Liver (tissue), 9 donors: Measurements from ENCODE around the gene PLAU. TPM values are rescaled to one million over a fixed set of nuclear protein-coding genes. Genes with fewer than 3 reads are reported as not detected.

Experiments
- DNase-seq: peaks from one replicate; pipeline ENCODE4 v3.0.0-alpha.2; 2017; ENCODE audit warnings: low spot score
- H3K27ac ChIP-seq, 2 donors: one replicate each; pipeline ENCODE4 v1.7.0; 2013; ENCODE audit warnings: inconsistent platforms in 2 of 2, low read length in 2 of 2, control low read depth in 1 of 2, low read depth in 1 of 2, mild to moderate bottlenecking in 1 of 2
- H3K27me3 ChIP-seq, 4 donors: one replicate each; pipeline versions ENCODE4 v1.6.1 to v1.7.0; 2013; ENCODE audit warnings: low read length in 3 of 4, inconsistent platforms in 1 of 4, mild to moderate bottlenecking in 1 of 4, moderate library complexity in 1 of 4; ENCODE audit not compliant: control insufficient read depth in 4 of 4, insufficient read depth in 4 of 4
- H3K36me3 ChIP-seq, 4 donors: one replicate each; pipeline versions ENCODE4 v1.6.1 to v1.7.0; 2013; ENCODE audit warnings: low read length in 3 of 4, mild to moderate bottlenecking in 3 of 4, low read depth in 1 of 4, moderate library complexity in 1 of 4; ENCODE audit not compliant: control insufficient read depth in 4 of 4, insufficient read depth in 3 of 4
- H3K4me1 ChIP-seq, 4 donors: one replicate each; pipeline versions ENCODE4 v1.6.1 to v1.7.0; 2013; ENCODE audit warnings: low read length in 3 of 4, mild to moderate bottlenecking in 3 of 4, moderate library complexity in 1 of 4; ENCODE audit not compliant: control insufficient read depth in 4 of 4, insufficient read depth in 4 of 4
- H3K4me3 ChIP-seq, 3 donors: one replicate each; pipeline versions ENCODE4 v1.6.1 to v1.7.0; 2013; ENCODE audit warnings: low read length in 3 of 3, control low read depth in 1 of 3, low read depth in 1 of 3, mild to moderate bottlenecking in 1 of 3
- H3K9ac ChIP-seq, 2 donors: one replicate each; pipeline ENCODE4 v1.7.0; 2013; ENCODE audit warnings: low read length in 2 of 2, mild to moderate bottlenecking in 2 of 2, moderate library complexity in 2 of 2, control low read depth in 1 of 2, low read depth in 1 of 2
- H3K9me3 ChIP-seq, 4 donors: one replicate each; pipeline versions ENCODE4 v1.6.1 to v1.7.0; 2013; ENCODE audit warnings: low read length in 3 of 4; ENCODE audit not compliant: control insufficient read depth in 4 of 4
- EGR1 ChIP-seq, 2 donors: IDR thresholded peaks; 2 replicates each; pipeline ENCODE4 v1.6.1; 2016 to 2018; ENCODE audit warnings: antibody characterized with exemption in 2 of 2, low read depth in 2 of 2
- FOXA1 ChIP-seq: IDR thresholded peaks from 2 replicates; pipeline ENCODE4 v1.6.1; 2016; ENCODE audit warnings: antibody characterized with exemption
- FOXA2 ChIP-seq: IDR thresholded peaks from 2 replicates; pipeline ENCODE4 v1.6.1; 2016; ENCODE audit warnings: antibody characterized with exemption
- GABPA ChIP-seq, 2 donors: IDR thresholded peaks in 1 of 2; conservative IDR thresholded peaks in 1 of 2; 2 replicates each; pipeline ENCODE4 v1.6.1; 2016; ENCODE audit warnings: antibody characterized with exemption in 2 of 2, mild to moderate bottlenecking in 1 of 2, moderate library complexity in 1 of 2
- HNF4A ChIP-seq, 2 donors: conservative IDR thresholded peaks; 2 replicates each; pipeline ENCODE4 v1.6.1; 2016; ENCODE audit warnings: antibody characterized with exemption in 2 of 2, mild to moderate bottlenecking in 2 of 2
- HNF4G ChIP-seq: IDR thresholded peaks from 2 replicates; pipeline ENCODE4 v1.6.1; 2016; ENCODE audit warnings: antibody characterized with exemption
- JUND ChIP-seq, 2 donors: IDR thresholded peaks; 2 replicates each; pipeline ENCODE4 v1.6.1; 2016; ENCODE audit warnings: antibody characterized with exemption in 2 of 2
- NR2F2 ChIP-seq: IDR thresholded peaks from 2 replicates; pipeline ENCODE4 v1.6.1; 2016; ENCODE audit warnings: antibody characterized with exemption
- RAD21 ChIP-seq, 2 donors: IDR thresholded peaks; 2 replicates each; pipeline ENCODE4 v1.6.1; 2016; ENCODE audit warnings: antibody characterized with exemption in 2 of 2, mild to moderate bottlenecking in 2 of 2
- RXRA ChIP-seq, 2 donors: IDR thresholded peaks; 2 replicates each; pipeline ENCODE4 v1.6.1; 2017 to 2018; ENCODE audit warnings: antibody characterized with exemption in 2 of 2, mild to moderate bottlenecking in 1 of 2
- SP1 ChIP-seq: IDR thresholded peaks from 2 replicates; pipeline ENCODE4 v1.6.1; 2018; ENCODE audit warnings: antibody characterized with exemption, mild to moderate bottlenecking
- TAF1 ChIP-seq: conservative IDR thresholded peaks from 2 replicates; pipeline ENCODE4 v1.6.1; 2016; ENCODE audit warnings: antibody characterized with exemption, mild to moderate bottlenecking
- YY1 ChIP-seq: IDR thresholded peaks from 2 replicates; pipeline ENCODE4 v1.6.1; 2016; ENCODE audit warnings: antibody characterized with exemption, mild to moderate bottlenecking
- WGBS: extraction: QIAGEN DNeasy Blood & Tissue Kit; methylation state at CpG from one replicate; pipeline ENCODE4 v1.1.7; 2013; 5-methylcytosine and 5-hydroxymethylcytosine counted together
- polyA plus RNA-seq, 2 donors: library from polyadenylated mRNA; stranded (reverse) in 1 of 2; unstranded in 1 of 2; fragments of 200-250 nt in 1 of 2; fragments of >200 nt in 1 of 2; fragmentation: Nextera tagmentation in 1 of 2; extraction: Ambion mirVana in 1 of 2; gene quantifications; one replicate each; pipeline versions ENCODE4 v1.2.1 to v1.2.3, GENCODE V29; 2013 to 2015
- total RNA-seq, 2 donors: library from RNA; depleted of rRNA; stranded (reverse); fragments of >200 nt; gene quantifications; one replicate each; pipeline ENCODE4 v1.2.3, GENCODE V29; 2014
- TF ChIP-seq, protein P1 (sequence below): fragments of 150-350 bp; IDR thresholded peaks from 2 replicates; pipeline ENCODE4 v1.5.1; 2017; ENCODE audit warnings: improper control_type of control experiment, low read depth, low read length; ENCODE audit not compliant: missing input control
- TF ChIP-seq, protein P2 (sequence below): IDR thresholded peaks from 2 replicates; pipeline ENCODE4 v1.6.1; 2016; ENCODE audit warnings: antibody characterized with exemption
- TF ChIP-seq, protein P3 (sequence below): IDR thresholded peaks from 2 replicates; pipeline ENCODE4 v1.6.1; 2016; ENCODE audit warnings: antibody characterized with exemption
- TF ChIP-seq, protein P4 (sequence below): IDR thresholded peaks from 2 replicates; pipeline ENCODE4 v1.6.1; 2016; ENCODE audit warnings: antibody characterized with exemption
- TF ChIP-seq, protein P5 (sequence below): IDR thresholded peaks from 2 replicates; pipeline ENCODE4 v1.6.1; 2016; ENCODE audit warnings: antibody characterized with exemption, mild to moderate bottlenecking
- donor health status: healthy.
- donor health status: healthy.
- donor health status: healthy.
- donor health status: healthy.
- donor health status: healthy.

PLAU gene
- total and polyA plus RNA-seq, 4 donors = 0.40 to 1.0 (median 0.79) TPM

DNA sequence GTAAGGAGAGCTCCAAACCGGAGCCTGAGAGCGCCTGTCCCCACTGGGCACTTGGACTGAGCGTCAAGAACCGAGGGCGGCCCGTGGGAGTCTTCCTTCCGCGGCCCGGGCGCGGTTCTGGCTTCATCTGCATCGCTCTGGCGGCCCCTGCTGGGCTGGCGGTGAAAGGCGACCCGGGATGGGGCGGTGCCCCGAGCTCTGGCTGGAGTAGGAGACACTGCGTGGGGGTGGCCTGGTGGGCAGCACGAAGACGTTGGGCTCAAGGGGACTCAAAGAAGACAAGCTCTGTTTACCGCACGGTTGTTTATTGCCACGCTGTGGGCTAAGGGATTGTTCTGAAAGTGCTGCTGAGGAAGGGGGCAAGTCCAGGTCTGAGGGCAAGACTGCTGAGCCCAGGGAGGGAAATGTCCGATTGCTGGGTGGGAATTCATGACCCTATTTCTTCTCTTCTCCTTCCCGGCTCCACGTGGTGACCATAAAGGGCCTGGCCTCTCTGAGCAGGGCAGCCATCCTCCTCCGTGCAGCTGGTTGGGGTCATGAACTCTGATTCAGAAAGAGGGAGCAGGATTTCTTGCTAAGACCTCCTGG, 29.8 kb downstream of the PLAU start:
- Histone ChIP-seq H3K9ac (no peak overlapping the region), H3K27me3 (no peaks in the 10 kb centered on the region), H3K36me3 (no peaks in the 10 kb centered on the region), H3K4me3 (no peak overlapping the region), H3K4me1 (peaks cover 0 to 6% (median 4%) of the 10 kb centered on the region in 4 donors), H3K9me3 (no peaks in the 10 kb centered on the region), H3K27ac (peak overlapping the region; percentile 28 to 43)
- 11% methylated on average over 28 of the region's 28 CpGs for WGBS
- TF ChIP-seq, protein P1, sequence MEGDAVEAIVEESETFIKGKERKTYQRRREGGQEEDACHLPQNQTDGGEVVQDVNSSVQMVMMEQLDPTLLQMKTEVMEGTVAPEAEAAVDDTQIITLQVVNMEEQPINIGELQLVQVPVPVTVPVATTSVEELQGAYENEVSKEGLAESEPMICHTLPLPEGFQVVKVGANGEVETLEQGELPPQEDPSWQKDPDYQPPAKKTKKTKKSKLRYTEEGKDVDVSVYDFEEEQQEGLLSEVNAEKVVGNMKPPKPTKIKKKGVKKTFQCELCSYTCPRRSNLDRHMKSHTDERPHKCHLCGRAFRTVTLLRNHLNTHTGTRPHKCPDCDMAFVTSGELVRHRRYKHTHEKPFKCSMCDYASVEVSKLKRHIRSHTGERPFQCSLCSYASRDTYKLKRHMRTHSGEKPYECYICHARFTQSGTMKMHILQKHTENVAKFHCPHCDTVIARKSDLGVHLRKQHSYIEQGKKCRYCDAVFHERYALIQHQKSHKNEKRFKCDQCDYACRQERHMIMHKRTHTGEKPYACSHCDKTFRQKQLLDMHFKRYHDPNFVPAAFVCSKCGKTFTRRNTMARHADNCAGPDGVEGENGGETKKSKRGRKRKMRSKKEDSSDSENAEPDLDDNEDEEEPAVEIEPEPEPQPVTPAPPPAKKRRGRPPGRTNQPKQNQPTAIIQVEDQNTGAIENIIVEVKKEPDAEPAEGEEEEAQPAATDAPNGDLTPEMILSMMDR = peak; percentile 76
- TF ChIP-seq RAD21 (IDR thresholded peaks at IDR 0.05) = peak; percentile 89 to 95
- TF ChIP-seq, protein P2, sequence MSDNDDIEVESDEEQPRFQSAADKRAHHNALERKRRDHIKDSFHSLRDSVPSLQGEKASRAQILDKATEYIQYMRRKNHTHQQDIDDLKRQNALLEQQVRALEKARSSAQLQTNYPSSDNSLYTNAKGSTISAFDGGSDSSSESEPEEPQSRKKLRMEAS = no peak
- TF ChIP-seq NR2F2 = peak; percentile 39
- TF ChIP-seq RXRA (IDR thresholded peaks at IDR 0.05) = peak in 1 of 2 donors; percentile 10
- TF ChIP-seq, protein P3, sequence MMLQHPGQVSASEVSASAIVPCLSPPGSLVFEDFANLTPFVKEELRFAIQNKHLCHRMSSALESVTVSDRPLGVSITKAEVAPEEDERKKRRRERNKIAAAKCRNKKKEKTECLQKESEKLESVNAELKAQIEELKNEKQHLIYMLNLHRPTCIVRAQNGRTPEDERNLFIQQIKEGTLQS = no peak
- DNase-seq = peak; percentile 85

DNA sequence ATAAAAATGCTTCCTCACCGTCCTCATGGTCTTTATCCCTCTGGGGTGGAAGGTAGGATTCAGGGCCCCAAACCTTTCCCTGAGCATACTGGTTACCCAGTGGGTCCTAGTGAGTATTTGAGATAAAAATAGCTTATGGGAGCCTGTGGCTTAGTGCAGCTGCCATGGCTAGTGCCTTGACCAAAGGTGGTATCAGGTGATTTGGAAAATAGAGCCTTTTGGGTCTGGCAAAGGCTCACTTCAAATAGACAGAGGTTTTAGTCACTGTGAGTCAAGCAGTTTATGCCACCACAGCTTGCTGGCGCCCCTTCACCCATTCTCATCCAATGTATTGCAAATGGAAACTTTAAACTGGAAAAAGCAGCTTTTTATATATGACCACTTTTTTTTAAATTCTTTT, 30.4 kb downstream of the PLAU start:
- H3K4me3 ChIP-seq = no peak overlapping the region
- no peak for TF ChIP-seq FOXA1
- TF ChIP-seq, protein P4, sequence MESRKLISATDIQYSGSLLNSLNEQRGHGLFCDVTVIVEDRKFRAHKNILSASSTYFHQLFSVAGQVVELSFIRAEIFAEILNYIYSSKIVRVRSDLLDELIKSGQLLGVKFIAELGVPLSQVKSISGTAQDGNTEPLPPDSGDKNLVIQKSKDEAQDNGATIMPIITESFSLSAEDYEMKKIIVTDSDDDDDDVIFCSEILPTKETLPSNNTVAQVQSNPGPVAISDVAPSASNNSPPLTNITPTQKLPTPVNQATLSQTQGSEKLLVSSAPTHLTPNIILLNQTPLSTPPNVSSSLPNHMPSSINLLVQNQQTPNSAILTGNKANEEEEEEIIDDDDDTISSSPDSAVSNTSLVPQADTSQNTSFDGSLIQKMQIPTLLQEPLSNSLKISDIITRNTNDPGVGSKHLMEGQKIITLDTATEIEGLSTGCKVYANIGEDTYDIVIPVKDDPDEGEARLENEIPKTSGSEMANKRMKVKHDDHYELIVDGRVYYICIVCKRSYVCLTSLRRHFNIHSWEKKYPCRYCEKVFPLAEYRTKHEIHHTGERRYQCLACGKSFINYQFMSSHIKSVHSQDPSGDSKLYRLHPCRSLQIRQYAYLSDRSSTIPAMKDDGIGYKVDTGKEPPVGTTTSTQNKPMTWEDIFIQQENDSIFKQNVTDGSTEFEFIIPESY = no peak
- TF ChIP-seq, protein P5, sequence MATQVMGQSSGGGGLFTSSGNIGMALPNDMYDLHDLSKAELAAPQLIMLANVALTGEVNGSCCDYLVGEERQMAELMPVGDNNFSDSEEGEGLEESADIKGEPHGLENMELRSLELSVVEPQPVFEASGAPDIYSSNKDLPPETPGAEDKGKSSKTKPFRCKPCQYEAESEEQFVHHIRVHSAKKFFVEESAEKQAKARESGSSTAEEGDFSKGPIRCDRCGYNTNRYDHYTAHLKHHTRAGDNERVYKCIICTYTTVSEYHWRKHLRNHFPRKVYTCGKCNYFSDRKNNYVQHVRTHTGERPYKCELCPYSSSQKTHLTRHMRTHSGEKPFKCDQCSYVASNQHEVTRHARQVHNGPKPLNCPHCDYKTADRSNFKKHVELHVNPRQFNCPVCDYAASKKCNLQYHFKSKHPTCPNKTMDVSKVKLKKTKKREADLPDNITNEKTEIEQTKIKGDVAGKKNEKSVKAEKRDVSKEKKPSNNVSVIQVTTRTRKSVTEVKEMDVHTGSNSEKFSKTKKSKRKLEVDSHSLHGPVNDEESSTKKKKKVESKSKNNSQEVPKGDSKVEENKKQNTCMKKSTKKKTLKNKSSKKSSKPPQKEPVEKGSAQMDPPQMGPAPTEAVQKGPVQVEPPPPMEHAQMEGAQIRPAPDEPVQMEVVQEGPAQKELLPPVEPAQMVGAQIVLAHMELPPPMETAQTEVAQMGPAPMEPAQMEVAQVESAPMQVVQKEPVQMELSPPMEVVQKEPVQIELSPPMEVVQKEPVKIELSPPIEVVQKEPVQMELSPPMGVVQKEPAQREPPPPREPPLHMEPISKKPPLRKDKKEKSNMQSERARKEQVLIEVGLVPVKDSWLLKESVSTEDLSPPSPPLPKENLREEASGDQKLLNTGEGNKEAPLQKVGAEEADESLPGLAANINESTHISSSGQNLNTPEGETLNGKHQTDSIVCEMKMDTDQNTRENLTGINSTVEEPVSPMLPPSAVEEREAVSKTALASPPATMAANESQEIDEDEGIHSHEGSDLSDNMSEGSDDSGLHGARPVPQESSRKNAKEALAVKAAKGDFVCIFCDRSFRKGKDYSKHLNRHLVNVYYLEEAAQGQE = no peak
- no peak for TF ChIP-seq FOXA2
- TF ChIP-seq HNF4G = no peak
- no peak for TF ChIP-seq RAD21 (IDR thresholded peaks at IDR 0.05)
- TF ChIP-seq NR2F2 = no peak
- no peak for TF ChIP-seq RXRA (IDR thresholded peaks at IDR 0.05)
- TF ChIP-seq HNF4A (conservative IDR thresholded peaks at IDR 0.05) = no peak
- TF ChIP-seq, protein P2 = no peak
- no peak for TF ChIP-seq EGR1 (IDR thresholded peaks at IDR 0.05; ENCODE audit: low read depth in 2 of 2)
- TF ChIP-seq, protein P3 = no peak
- no peak for TF ChIP-seq SP1
- TF ChIP-seq YY1 = no peak
- TF ChIP-seq, protein P1 = no peak
- no peak for TF ChIP-seq JUND (IDR thresholded peaks at IDR 0.05)
- TF ChIP-seq GABPA (IDR thresholded peaks at IDR 0.05 in 1 of 2, conservative IDR thresholded peaks at IDR 0.05 in 1 of 2) = no peak
- no peak for TF ChIP-seq TAF1
- no peak overlapping the region for H3K27ac ChIP-seq
- H3K4me1 ChIP-seq = peaks cover 0 to 6% (median 4%) of the 10 kb centered on the region in 4 donors
- no peak overlapping the region for H3K9ac ChIP-seq
- H3K9me3 ChIP-seq = no peaks in the 10 kb centered on the region
- 89% methylated on average over 2 of the region's 2 CpGs for WGBS
- no peak for DNase-seq
- no peaks in the 10 kb centered on the region for H3K36me3 ChIP-seq
- no peaks in the 10 kb centered on the region for H3K27me3 ChIP-seq
